ENCODE measurements around the gene REP15.

- TF ChIP-seq CTCF (IDR thresholded peaks at IDR 0.05) (peak; percentile 74 to 83 (median 76)), POLR2A (IDR thresholded peaks at IDR 0.05) (no peak)
These were observed 36.9 kb downstream of the REP15 start for GRCh38 chr12:27733052-27733656.
